ENCODE data around the gene CORO1C. TPM values are rescaled to one million over a fixed set of nuclear protein-coding genes. Genes with fewer than 3 reads are reported as not detected.

Gene CORO1C
- total RNA-seq, 1 donor from 2014 or later: 380 TPM

GRCh38 chr12:108630481-108631207 lies 100.7 kb downstream of the CORO1C start:
- peaks cover 9% of the 10 kb centered on the region for H3K27me3 Mint-ChIP-seq (ENCODE audit: unreplicated experiment)
- no peaks in the 10 kb centered on the region for H3K9me3 Mint-ChIP-seq (ENCODE audit: unreplicated experiment)
- DNase-seq (ENCODE audit: low spot score): no peak
- H3K27ac Mint-ChIP-seq (ENCODE audit: unreplicated experiment): peak overlapping the region; percentile 36
- H3K4me3 Mint-ChIP-seq (ENCODE audit: unreplicated experiment): no peak overlapping the region
- H3K4me1 Mint-ChIP-seq (ENCODE audit: unreplicated experiment): peaks cover 23% of the 10 kb centered on the region
- no peak for TF ChIP-seq CTCF (IDR thresholded peaks at IDR 0.05; ENCODE audit: unreplicated experiment)
- no peaks in the 10 kb centered on the region for H3K36me3 Mint-ChIP-seq (ENCODE audit: low read depth, unreplicated experiment)

GRCh38 chr12:108629824-108630476 lies 101.4 kb downstream of the CORO1C start:
- H3K27ac Mint-ChIP-seq (ENCODE audit: unreplicated experiment): peak overlapping the region; percentile 22
- no peak for DNase-seq (ENCODE audit: low spot score)
- H3K27me3 Mint-ChIP-seq (ENCODE audit: unreplicated experiment): peaks cover 9% of the 10 kb centered on the region
- H3K9me3 Mint-ChIP-seq (ENCODE audit: unreplicated experiment): no peaks in the 10 kb centered on the region
- no peaks in the 10 kb centered on the region for H3K36me3 Mint-ChIP-seq (ENCODE audit: low read depth, unreplicated experiment)
- TF ChIP-seq CTCF (IDR thresholded peaks at IDR 0.05; ENCODE audit: unreplicated experiment): no peak
- no peak overlapping the region for H3K4me3 Mint-ChIP-seq (ENCODE audit: unreplicated experiment)
- H3K4me1 Mint-ChIP-seq (ENCODE audit: unreplicated experiment): peaks cover 23% of the 10 kb centered on the region

- no peak for DNase-seq (ENCODE audit: low spot score)
- H3K27ac Mint-ChIP-seq (ENCODE audit: unreplicated experiment): no peak overlapping the region
- no peak overlapping the region for H3K4me3 Mint-ChIP-seq (ENCODE audit: unreplicated experiment)
- no peaks in the 10 kb centered on the region for H3K36me3 Mint-ChIP-seq (ENCODE audit: low read depth, unreplicated experiment)
- H3K4me1 Mint-ChIP-seq (ENCODE audit: unreplicated experiment): peaks cover 23% of the 10 kb centered on the region
- H3K9me3 Mint-ChIP-seq (ENCODE audit: unreplicated experiment): no peaks in the 10 kb centered on the region
- H3K27me3 Mint-ChIP-seq (ENCODE audit: unreplicated experiment): peaks cover 7% of the 10 kb centered on the region
- no peak for TF ChIP-seq CTCF (IDR thresholded peaks at IDR 0.05; ENCODE audit: unreplicated experiment)
These were observed 102.2 kb downstream of the CORO1C start for GRCh38 chr12:108629151-108629550.

- TF ChIP-seq CTCF (IDR thresholded peaks at IDR 0.05; ENCODE audit: unreplicated experiment): no peak
- peak overlapping the region; percentile 36 for H3K27ac Mint-ChIP-seq (ENCODE audit: unreplicated experiment)
- no peaks in the 10 kb centered on the region for H3K36me3 Mint-ChIP-seq (ENCODE audit: low read depth, unreplicated experiment)
- H3K27me3 Mint-ChIP-seq (ENCODE audit: unreplicated experiment): peaks cover 14% of the 10 kb centered on the region
- DNase-seq (ENCODE audit: low spot score): no peak
- H3K4me1 Mint-ChIP-seq (ENCODE audit: unreplicated experiment): peaks cover 28% of the 10 kb centered on the region
- H3K4me3 Mint-ChIP-seq (ENCODE audit: unreplicated experiment): no peak overlapping the region
- no peaks in the 10 kb centered on the region for H3K9me3 Mint-ChIP-seq (ENCODE audit: unreplicated experiment)
These were observed 104.0 kb downstream of the CORO1C start for GRCh38 chr12:108627134-108627920.
